K562 (cell line): ENCODE results near the gene PCK1. TPM values are rescaled to one million over a fixed set of nuclear protein-coding genes. Genes with fewer than 3 reads are reported as not detected.

Experiments
- ATAC-seq: fragments of 200-7000 bp; cut with Tn5 transposase; 3 replicates; pipeline ENCODE4 v1.9.1; 2020; ENCODE audit warnings: moderate library complexity
- BruUV-seq: library from RNA; stranded (reverse); fragments of 400-500 nt; replicated peaks from 2 replicates; lab custom pipeline; 2021; lab: Mats Ljungman, UMichigan
- CTCF ChIA-PET: fragments of 300-600 bp; formaldehyde crosslinking; extraction: SDS; loops from one replicate; lab custom pipeline; 2021; ENCODE audit warnings: low intra/inter-chr PET ratio; lab: Yijun Ruan, JAX
- POLR2A ChIA-PET: fragments of 300-600, 350-650 bp; sonication (Branson Sonifier 250); formaldehyde crosslinking; extraction: SDS; loops from one replicate; lab custom pipeline; 2021; ENCODE audit warnings: antibody characterized with exemption, inconsistent platforms; lab: Yijun Ruan, JAX
- DNase-seq, 4 experiments: peaks; one replicate each; pipeline versions ENCODE4 v3.0.0 to v3.0.0-alpha.2; 2011 to 2018; ENCODE audit warnings: low spot score in 3 of 4, mixed read lengths in 3 of 4; ENCODE audit errors: extremely low read depth in 1 of 4
- FAIRE-seq: peaks from 2 replicates; lab custom pipeline; 2011; peaks lifted over from hg19 to GRCh38; lab: Jason Lieb, UNC
- H2AFZ ChIP-seq: 2 replicates; pipeline ENCODE4 v1.6.0; 2011; ENCODE audit warnings: low read depth, low read length, control low read depth, inconsistent platforms
- H3K27ac ChIP-seq: fragments of 200-600 bp; 3 replicates; pipeline ENCODE4 v1.8.0; 2011; ENCODE audit warnings: low read depth, mild to moderate bottlenecking, control low read depth, inconsistent platforms, low read length, moderate library complexity, mixed read lengths; ENCODE audit errors: extremely low read depth
- H3K27me3 ChIP-seq, 2 experiments: fragments of 300-600 bp in 1 of 2; 2 replicates in 1 of 2; 3 replicates in 1 of 2; pipeline versions ENCODE4 v1.6.0 to v1.8.0; 2011; ENCODE audit warnings: inconsistent platforms in 2 of 2, low read length in 2 of 2, mild to moderate bottlenecking in 1 of 2, mixed read lengths in 1 of 2, moderate library complexity in 1 of 2; ENCODE audit not compliant: control insufficient read depth in 2 of 2, insufficient read depth in 2 of 2
- H3K36me3 ChIP-seq: fragments of 300-600 bp; 3 replicates; pipeline ENCODE4 v1.8.0; 2011; ENCODE audit warnings: mild to moderate bottlenecking, low read length, inconsistent platforms; ENCODE audit not compliant: control insufficient read depth, insufficient read depth
- H3K4me1 ChIP-seq, 2 experiments: fragments of 200-600 bp in 1 of 2; replicated peaks in 1 of 2; 2 replicates in 1 of 2; 3 replicates in 1 of 2; pipeline versions ENCODE4 v1.5.1 to v1.8.0; 2011; ENCODE audit warnings: inconsistent platforms in 2 of 2, low read length in 2 of 2, mild to moderate bottlenecking in 1 of 2, mixed read lengths in 1 of 2, moderate library complexity in 1 of 2; ENCODE audit not compliant: control insufficient read depth in 2 of 2, insufficient read depth in 2 of 2
- H3K4me2 ChIP-seq: 2 replicates; pipeline ENCODE4 v1.6.1; 2011; ENCODE audit warnings: low read length, control low read depth, inconsistent platforms, mixed read lengths; ENCODE audit not compliant: insufficient read depth
- H3K4me3 ChIP-seq: fragments of 200-600 bp; sonication (generic), shearing (Covaris generic); 2 replicates; pipeline ENCODE4 v1.5.1; 2016; ENCODE audit warnings: control low read depth, inconsistent platforms
- H3K79me2 ChIP-seq: fragments of 200-600 bp; 3 replicates; pipeline ENCODE4 v1.8.0; 2011; ENCODE audit warnings: low read length, inconsistent platforms; ENCODE audit not compliant: control insufficient read depth, insufficient read depth
- H3K9ac ChIP-seq, 2 experiments: 2 replicates each; pipeline versions ENCODE4 v1.6.0 to v1.6.1; 2011; ENCODE audit warnings: low read depth in 2 of 2, low read length in 2 of 2, control low read depth in 1 of 2, inconsistent platforms in 1 of 2, mild to moderate bottlenecking in 1 of 2, mixed read lengths in 1 of 2; ENCODE audit not compliant: insufficient read depth in 1 of 2
- H3K9me1 ChIP-seq: one replicate; pipeline ENCODE4 v1.6.0; 2011; ENCODE audit warnings: inconsistent platforms, mild to moderate bottlenecking, low read length, moderate library complexity; ENCODE audit not compliant: control insufficient read depth, insufficient read depth
- H3K9me3 ChIP-seq: replicated peaks from 2 replicates; pipeline ENCODE4 v1.5.1; 2011; ENCODE audit warnings: low read depth, low read length, inconsistent platforms; ENCODE audit not compliant: control insufficient read depth, insufficient read depth
- H4K20me1 ChIP-seq: replicated peaks from 2 replicates; pipeline ENCODE4 v1.6.1; 2011; ENCODE audit warnings: low read length, inconsistent platforms, mixed read lengths; ENCODE audit not compliant: control insufficient read depth, insufficient read depth
- ATF7 ChIP-seq: fragments of 450-650 bp; IDR thresholded peaks from 2 replicates; pipeline ENCODE4 v1.7.1; 2014; ENCODE audit warnings: mild to moderate bottlenecking, moderate library complexity
- NFATC3 ChIP-seq: fragments of 450-650 bp; IDR thresholded peaks from 2 replicates; pipeline ENCODE4 v1.6.1; 2017; ENCODE audit warnings: mild to moderate bottlenecking
- REST ChIP-seq, 2 experiments: fragments of 450-650 bp; formaldehyde crosslinking in 1 of 2; IDR thresholded peaks; 2 replicates each; pipeline versions ENCODE4 v1.4.0 to v1.6.1; 2014 to 2020; ENCODE audit warnings: mild to moderate bottlenecking in 2 of 2, borderline replicate concordance in 1 of 2, low read depth in 1 of 2
- ZBTB2 ChIP-seq: fragments of 450-650 bp; IDR thresholded peaks from 2 replicates; pipeline ENCODE4 v1.6.1; 2016; ENCODE audit warnings: antibody characterized with exemption
- WGBS: fragments of 100-300 bp; shearing (Covaris generic); methylation state at CpG from one replicate; pipeline ENCODE4 v1.1.6; 2016; ENCODE audit warnings: low coverage, mixed read lengths; ENCODE audit not compliant: insufficient coverage; ENCODE audit errors: missing lambda C conversion rate; 5-methylcytosine and 5-hydroxymethylcytosine counted together
- in situ Hi-C: fragments of 300-500 bp; cut with MboI; formaldehyde crosslinking; loops from 4 replicates; pipeline ENCODE4 v1.15.0; 2018; ENCODE audit warnings: inconsistent platforms, mixed read lengths
- intact Hi-C: fragments of 100-400 bp; cut with micrococcal nuclease; formaldehyde crosslinking; loops from 2 replicates; pipeline ENCODE4 v1.14.2; 2022
- polyA plus RNA-seq, 8 experiments: library from polyadenylated mRNA; depleted of rRNA in 4 of 8; stranded (reverse) in 5 of 8; unstranded in 3 of 8; fragments of >200 nt; fragmentation: Nextera tagmentation in 2 of 8; fragmentation: Illumina TruSeq in 1 of 8; extraction: Ambion mirVana in 2 of 8; extraction: Trizol in 1 of 8; gene quantifications; 2 replicates each; pipeline versions ENCODE4 v1.2.1 to v1.2.3, GENCODE V29; 2011 to 2014; ENCODE audit warnings: inconsistent platforms in 1 of 8, missing spikeins in 1 of 8
- total RNA-seq, 7 experiments: library from RNA; depleted of rRNA in 6 of 7; stranded (reverse); fragments of >200 nt in 6 of 7; fragmentation: Illumina TruSeq in 2 of 7; extraction: Trizol in 2 of 7; gene quantifications; 2 replicates each; pipeline versions ENCODE4 v1.2.1 to v1.2.3, GENCODE V29; 2011 to 2021; ENCODE audit warnings: low replicate concordance in 1 of 7

PCK1 gene
- total and polyA plus RNA-seq, 9 of the 15 experiments (the other 6 are each of a cell fraction or from before 2014, with no cell fraction given) = 0.05 to 0.73 (median 0.15) TPM

- CTCF ChIA-PET = interaction anchor here (0.7 to 3.5 kb wide), 4 partner anchors 66 to 617 kb away, joined by 3 to 103 read pairs (median 47); partner anchors contain the start of gene CTCFL
Measured at GRCh38 chr20:57592263-57593092, 31.6 kb downstream of the PCK1 start.

More at GRCh38 chr20:57592263-57593092, 31.6 kb downstream of the PCK1 start:
- no peak overlapping the region for H3K9ac ChIP-seq
- H3K4me1 ChIP-seq = peaks cover 20 to 59% of the 10 kb centered on the region in 2 experiments; a peak in 4 of 5 replicates
- 20% methylated on average over 13 of the region's 22 CpGs for WGBS
- peaks cover 0 to 3% of the 10 kb centered on the region in 2 experiments; a peak in 1 of 5 replicates for H3K27me3 ChIP-seq
- in situ Hi-C loops (loop anchor here (5.0 kb wide), 2 partner anchors 60 to 205 kb away; no protein-coding TSS in a partner anchor), intact Hi-C loops (no loop called here)
- H3K27ac ChIP-seq = no peak overlapping the region
- peaks cover 3% of the 10 kb centered on the region; the same call in 1 of the 2 replicates for H3K9me3 ChIP-seq
- DNase-seq (no peak), ATAC-seq (no peak), FAIRE-seq (no peak)
- 0 out of 2 replicates have a peak, but pooled peaks cover 6% of the 10 kb centered on the region for H4K20me1 ChIP-seq
- no peak overlapping the region for H3K4me3 ChIP-seq
- no peaks in the 10 kb centered on the region for H3K79me2 ChIP-seq
- H2AFZ ChIP-seq = no peak overlapping the region
- no peaks in the 10 kb centered on the region for H3K36me3 ChIP-seq
- BruUV-seq = no TSS peak
- no peak overlapping the region for H3K4me2 ChIP-seq
- no peaks in the 10 kb centered on the region for H3K9me1 ChIP-seq
- POLR2A ChIA-PET = interaction anchor here (0.5 to 1.2 kb wide), 3 partner anchors 15 to 633 kb away, joined by 3 read pairs; no protein-coding TSS in a partner anchor
- TF ChIP-seq REST (IDR thresholded peaks at IDR 0.05; ENCODE audit: borderline replicate concordance) = 0 out of 2 replicates have a peak, but pooled peaks have one; percentile 21
- TF ChIP-seq REST (CRISPR knock-in tag; IDR thresholded peaks at IDR 0.05; ENCODE audit: low read depth) = no peak
- TF ChIP-seq NFATC3 = no peak
- TF ChIP-seq ZBTB2 = no peak
- TF ChIP-seq ATF7 = no peak
